Daoy (cell line): ENCODE measurements around the gene SPDEF. TPM values are rescaled to one million over a fixed set of nuclear protein-coding genes. Genes with fewer than 3 reads are reported as not detected.

Experiments used
- DNase-seq: peaks from one replicate; pipeline ENCODE4 v3.0.0-alpha.2; 2015; ENCODE audit warnings: low read depth
- total RNA-seq: library from RNA; depleted of rRNA; stranded (reverse); fragments of >200 nt; shearing (Covaris generic); gene quantifications from 2 replicates; pipeline ENCODE4 v1.2.3, GENCODE V29; 2014

Gene SPDEF
- total RNA-seq, 1 experiment from 2014 or later = not detected

DNA sequence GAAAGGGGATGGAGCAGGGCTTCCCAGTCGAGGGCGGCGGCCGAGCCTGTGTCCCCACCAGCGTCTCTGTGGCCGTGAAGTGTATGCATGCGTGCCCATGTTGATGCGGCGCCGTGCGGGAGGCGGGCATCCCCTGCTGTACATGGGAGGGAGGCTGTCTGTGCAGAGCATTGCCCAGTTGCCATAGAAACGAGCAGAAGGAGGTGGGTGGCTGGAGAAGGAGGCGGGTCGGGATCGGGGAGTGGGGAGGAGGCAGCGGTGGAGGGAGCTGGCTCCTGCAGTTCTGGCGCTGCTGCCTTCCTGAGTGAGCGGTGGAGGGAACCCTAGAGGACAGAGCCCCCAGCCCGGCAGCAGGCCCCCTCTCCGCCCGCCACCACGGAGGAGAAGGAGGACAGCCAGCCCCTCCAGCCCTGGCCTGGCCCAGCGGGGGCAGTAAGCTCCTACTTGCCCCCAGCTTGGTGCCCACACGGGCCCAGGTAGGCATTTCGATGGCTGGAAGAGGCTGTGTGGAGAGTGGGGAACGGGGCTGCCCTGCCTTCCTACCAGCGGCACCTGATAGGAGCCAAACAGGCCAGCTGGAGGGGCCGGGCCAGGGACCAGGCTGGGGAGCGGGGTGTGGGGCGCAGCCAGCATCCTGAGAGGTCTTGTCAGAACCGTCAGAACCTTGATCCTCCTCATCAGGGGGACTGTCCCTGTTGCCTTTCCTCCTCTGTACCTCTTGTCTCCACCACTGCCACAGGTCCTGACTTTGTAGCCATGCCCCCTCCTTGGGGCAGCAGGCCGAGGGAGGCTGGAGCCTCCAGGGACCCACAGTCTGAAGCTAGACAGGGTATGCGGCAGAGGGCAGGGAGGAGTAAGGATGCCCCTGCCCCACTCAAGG, 41.3 kb downstream of the SPDEF start:
- DNase-seq = no peak

- DNase-seq = no peak
Measured at GRCh38 chr6:34514112-34514511, 42.0 kb downstream of the SPDEF start.

GRCh38 chr6:34513646-34514045, 42.5 kb downstream of the SPDEF start:
- no peak for DNase-seq

DNA sequence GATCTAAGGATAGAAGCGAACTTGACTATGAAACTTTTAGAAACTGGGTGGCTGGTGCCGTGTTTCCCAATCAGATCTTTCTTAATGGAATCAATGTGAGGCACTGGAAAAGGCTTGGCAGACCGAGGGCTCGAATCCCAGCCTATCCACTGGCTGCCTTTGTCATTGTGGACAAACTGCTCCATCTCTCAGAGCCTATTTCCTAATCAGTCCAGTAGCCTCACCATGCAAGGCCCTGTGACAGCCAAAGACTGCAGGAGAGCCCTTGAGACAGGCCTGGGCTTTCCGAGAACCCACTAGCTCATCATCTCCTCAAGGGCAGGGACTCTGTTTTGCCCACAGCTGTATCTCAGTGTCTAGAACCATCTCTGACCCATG, 43.4 kb downstream of the SPDEF start:
- no peak for DNase-seq

DNA sequence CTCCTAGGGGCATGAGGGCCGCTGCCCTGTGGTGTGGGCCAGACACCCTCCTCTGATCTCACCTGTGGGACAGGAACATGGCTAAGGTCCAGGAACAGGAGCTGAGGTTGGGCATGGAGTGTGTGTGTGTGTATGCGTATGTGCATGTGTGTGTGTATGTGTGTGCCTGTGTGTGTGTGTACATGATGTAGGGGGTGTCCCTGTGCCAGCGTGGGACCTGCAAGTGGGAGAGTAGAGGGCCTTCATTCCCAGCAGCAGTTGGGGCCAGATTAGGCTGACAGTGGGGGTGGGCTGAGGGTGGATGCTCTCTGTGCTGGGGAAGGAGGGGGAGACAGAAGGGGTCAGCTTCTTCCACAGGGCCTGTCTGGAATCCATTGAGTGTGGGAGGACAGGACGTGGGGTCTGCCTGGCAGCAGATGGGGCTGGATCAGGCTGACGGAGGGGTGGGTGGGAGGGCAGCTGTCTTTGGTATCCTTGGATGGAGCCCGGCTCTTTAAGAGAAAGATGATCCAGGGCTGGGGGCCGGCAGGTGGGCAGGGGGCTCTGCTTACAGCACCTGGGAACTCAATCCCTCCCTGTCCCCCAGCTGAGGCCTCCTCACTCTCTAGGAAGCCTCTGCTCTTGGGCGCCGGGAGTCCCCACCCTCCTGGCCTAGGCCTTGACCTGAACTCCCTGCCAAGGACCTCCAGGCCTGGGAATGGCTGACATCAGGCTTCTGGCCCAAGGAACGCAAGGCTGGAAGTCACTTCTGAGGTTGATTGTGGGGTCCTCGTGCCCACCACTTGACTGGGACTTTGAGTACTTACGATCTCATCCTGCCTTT, 44.0 kb downstream of the SPDEF start:
- no peak for DNase-seq

DNA sequence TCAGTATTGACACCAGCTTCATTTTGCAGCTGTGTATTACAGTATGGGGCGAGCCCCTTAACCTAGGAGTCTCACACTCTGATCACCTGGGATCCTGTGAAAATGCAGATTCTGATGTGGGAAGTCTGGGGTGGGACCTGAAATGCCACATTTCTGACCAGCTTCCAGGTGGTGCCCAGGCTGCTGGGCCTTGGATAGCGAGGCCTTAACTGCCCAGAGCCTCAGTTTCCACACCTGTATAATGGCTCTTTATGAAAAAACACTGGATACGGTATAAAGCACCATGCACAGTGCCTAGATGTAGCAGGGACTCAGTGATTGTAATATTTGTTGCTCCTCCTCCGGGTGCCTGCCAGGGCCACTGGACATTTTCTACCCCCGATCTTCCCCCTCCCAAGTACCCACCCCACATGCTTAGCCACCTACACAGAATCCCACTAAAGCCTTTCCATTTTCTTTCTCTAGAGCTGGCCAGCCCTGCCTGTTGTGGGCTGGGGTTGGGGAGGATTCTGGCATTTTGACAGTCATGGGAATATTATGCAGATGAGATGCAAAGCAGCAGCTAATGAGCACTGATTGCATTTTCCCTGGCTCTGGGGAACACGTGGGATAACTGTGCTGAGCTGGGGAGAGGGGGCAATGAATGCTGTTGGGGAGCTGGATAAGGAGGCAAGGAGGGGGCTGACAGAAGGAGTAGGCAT, 44.8 kb downstream of the SPDEF start:
- DNase-seq = no peak

DNA sequence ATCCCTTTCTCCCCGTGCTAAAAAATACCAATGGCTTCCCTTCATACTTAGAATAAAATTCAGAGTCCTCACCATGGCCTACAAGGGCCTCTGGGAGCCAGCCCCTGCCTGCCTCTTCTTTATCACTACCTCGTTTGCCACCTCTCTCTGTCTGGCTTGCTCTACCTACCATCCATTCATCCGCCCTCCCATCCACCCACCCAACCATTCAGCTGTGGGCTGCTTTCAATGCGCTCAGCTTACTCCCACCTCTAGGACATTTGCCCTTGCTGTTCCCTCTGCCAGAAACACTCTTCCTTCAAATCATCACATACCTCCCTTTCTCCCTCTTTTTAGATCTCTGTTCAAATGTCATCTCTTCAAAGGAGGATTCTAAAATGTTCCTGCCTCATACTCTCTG, 45.8 kb downstream of the SPDEF start:
- no peak for DNase-seq

DNA sequence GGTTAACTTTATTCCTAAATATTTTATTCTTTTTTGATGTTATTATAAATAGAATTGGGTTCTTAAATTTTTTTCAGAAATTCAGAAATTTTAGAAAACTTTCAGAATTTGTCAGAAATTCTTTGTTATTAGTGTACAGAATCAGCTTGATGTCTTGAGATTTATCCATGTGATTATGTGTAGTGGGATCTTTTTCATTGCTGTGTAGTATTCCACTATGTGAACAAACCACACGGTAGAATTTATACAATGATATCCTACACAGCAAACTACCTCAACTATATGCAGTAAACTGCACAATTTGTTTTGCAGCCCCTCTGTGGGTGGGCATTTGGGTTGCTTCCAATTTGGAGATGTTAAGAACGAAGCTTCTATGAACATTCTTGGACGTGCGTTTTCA, 46.3 kb downstream of the SPDEF start:
- DNase-seq = no peak

DNA sequence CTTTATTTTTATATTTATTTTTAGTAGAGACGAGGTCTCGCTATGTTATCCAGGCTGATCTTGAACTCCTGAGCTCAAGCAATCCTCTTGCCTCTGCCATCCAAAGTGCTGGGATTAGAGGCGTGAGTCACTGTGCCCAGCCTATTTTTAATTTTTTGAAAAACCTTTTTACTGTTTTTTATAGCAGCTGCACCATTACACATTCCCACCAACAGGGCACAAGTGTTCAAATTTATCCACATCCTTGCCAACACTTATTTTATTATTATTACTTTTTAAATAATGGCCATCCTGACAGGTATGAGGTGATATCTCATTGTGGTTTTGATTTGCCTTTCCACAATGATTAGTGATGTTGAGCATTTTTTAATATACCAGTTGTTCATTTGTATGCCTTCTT, 47.7 kb downstream of the SPDEF start:
- DNase-seq = no peak

GRCh38 chr6:34506718-34507117, 49.4 kb downstream of the SPDEF start:
- DNase-seq = no peak

DNA sequence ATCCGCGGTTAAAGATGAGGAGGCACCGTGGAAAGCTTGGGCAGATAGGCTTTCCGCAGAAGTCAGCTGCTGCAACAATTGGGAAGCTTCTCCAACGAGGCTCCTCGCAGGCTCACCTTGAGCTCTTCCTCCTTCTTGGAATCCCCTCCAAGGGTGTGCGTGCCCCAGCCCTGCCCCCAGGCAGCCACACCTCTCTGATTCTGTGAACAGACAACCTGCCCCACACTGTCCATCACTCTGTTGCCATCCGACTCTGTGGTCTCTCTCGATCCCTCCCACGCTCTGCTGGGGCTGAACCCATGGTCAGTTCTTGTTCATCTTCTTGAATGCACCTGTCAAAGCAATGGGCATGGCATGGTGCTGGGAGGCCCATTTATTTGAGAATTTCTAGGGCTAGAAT, 58.7 kb downstream of the SPDEF start:
- no peak for DNase-seq

GRCh38 chr6:34496103-34496685, 59.9 kb downstream of the SPDEF start:
- DNase-seq = no peak

GRCh38 chr6:34494973-34495372, 61.2 kb downstream of the SPDEF start:
- no peak for DNase-seq

GRCh38 chr6:34493344-34493743, 62.8 kb downstream of the SPDEF start:
- no peak for DNase-seq

DNA sequence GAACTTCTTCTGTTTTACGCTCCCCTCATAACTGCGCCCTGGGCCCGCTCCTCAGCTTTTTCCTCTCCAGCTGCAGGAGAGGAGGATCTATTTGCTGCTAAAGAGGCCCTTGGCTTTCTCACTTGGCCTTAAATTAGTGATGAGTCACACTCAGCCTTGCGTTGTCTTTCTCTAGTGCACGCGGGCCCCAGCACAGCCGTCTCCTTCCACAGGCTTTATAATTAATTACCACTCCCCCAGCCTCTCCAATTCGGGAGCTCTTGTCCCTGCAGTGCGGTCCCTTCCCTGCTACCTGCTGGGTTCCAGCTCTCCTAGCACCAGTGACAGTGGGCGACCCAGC, 65.1 kb downstream of the SPDEF start:
- DNase-seq = peak; percentile 31

- DNase-seq = no peak
Measured at GRCh38 chr6:34490390-34491090, 65.6 kb downstream of the SPDEF start.

DNA sequence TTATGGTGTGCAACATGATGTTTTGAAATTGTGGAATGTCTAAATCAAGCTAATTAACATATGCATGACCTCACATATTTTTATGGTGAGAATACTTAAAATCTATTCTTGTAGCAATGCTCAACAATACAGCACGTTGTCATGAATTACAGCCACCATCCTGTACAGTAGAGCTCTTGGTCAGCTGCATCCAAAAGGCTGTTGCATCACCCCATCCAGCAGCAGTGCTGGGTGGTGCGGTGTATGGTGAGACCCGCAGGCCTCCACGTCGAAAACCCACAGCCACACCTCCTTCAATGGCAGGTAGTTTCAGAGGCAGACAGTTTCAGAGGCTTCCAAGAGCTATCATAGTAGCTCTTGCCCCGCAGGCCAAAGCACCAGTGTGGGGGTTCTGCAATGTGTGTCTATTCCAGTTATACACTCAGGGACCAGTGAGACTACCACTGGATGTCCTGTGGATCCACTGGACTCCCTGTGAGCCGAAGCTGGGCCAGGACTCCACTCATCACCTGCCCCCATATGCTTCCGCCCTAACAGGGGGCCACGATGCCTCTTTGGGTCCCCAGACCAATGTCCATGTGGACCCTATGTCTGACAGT, 66.8 kb downstream of the SPDEF start:
- no peak for DNase-seq
